Esophagus mucosa (tissue), 1 donor: ENCODE results near the gene CCDC88A. TPM values are rescaled to one million over a fixed set of nuclear protein-coding genes. Genes with fewer than 3 reads are reported as not detected.
"Not testable (repeated sequence)": the region's sequence is repeated elsewhere in the genome, so short reads cannot be mapped to it uniquely, and the experiment has no call there.

Experiments used
- ATAC-seq: fragments of 200-7000 bp; cut with Tn5 transposase; one replicate; pipeline ENCODE4 v1.9.1; 2020
- total RNA-seq: library from RNA; stranded (reverse); gene quantifications from one replicate; pipeline ENCODE4 v1.2.4, GENCODE V29; 2023
- donor health status: DM: yes; HTN: yes; CAD: no.

CCDC88A gene
- total RNA-seq, 1 donor from 2014 or later = 13.2 TPM

- no peak for ATAC-seq
These were observed 1.2 kb upstream of the CCDC88A start for GRCh38 chr2:55420871-55421270.

- no peak for ATAC-seq
These were observed 726 bp upstream of the CCDC88A start for GRCh38 chr2:55420439-55420725.

GRCh38 chr2:55419233-55419678 is 400 bp downstream of the CCDC88A start:
- peak; percentile 36 for ATAC-seq

GRCh38 chr2:55418512-55419232 is 984 bp downstream of the CCDC88A start:
- ATAC-seq = no peak

- ATAC-seq = no peak
These were observed 1.6 kb downstream of the CCDC88A start for GRCh38 chr2:55418072-55418471.

- no peak for ATAC-seq
These were observed 2.7 kb downstream of the CCDC88A start for GRCh38 chr2:55416786-55417568.

- no peak for ATAC-seq
These were observed 4.4 kb downstream of the CCDC88A start for GRCh38 chr2:55415300-55415699.

- no peak for ATAC-seq
These were observed 10.5 kb downstream of the CCDC88A start for GRCh38 chr2:55408918-55409868.

- ATAC-seq = no peak
These were observed 11.4 kb downstream of the CCDC88A start for GRCh38 chr2:55408098-55408882.

GRCh38 chr2:55405116-55405515 is 14.5 kb downstream of the CCDC88A start:
- ATAC-seq = no peak

GRCh38 chr2:55403256-55403998 is 16.2 kb downstream of the CCDC88A start:
- ATAC-seq = no peak

- no peak for ATAC-seq
These were observed 18.5 kb downstream of the CCDC88A start for GRCh38 chr2:55401124-55401523.

- ATAC-seq = no peak
These were observed 19.3 kb downstream of the CCDC88A start for GRCh38 chr2:55400332-55400731.

GRCh38 chr2:55399815-55400214 is 19.8 kb downstream of the CCDC88A start:
- ATAC-seq = no peak

GRCh38 chr2:55395724-55396605 is 23.7 kb downstream of the CCDC88A start:
- no peak for ATAC-seq

- no peak for ATAC-seq
These were observed 27.9 kb downstream of the CCDC88A start for GRCh38 chr2:55391615-55392242.

- no peak for ATAC-seq
These were observed 28.5 kb downstream of the CCDC88A start for GRCh38 chr2:55391155-55391554.

GRCh38 chr2:55385516-55385915 is 34.1 kb downstream of the CCDC88A start:
- not testable (repeated sequence) for ATAC-seq

- peak; percentile 49 for ATAC-seq
These were observed 34.9 kb downstream of the CCDC88A start for GRCh38 chr2:55384786-55385185.

GRCh38 chr2:55371376-55371775 is 48.3 kb downstream of the CCDC88A start:
- ATAC-seq = no peak
